GM19023 (cell line): ENCODE data around the gene TENT5C.

Experiments used
- ATAC-seq: cut with Tn5 transposase; IDR thresholded peaks from one replicate; pipeline ENCODE4 v1.9.1; 2021; ENCODE audit warnings: mild to moderate bottlenecking, moderate library complexity; ENCODE audit not compliant: unreplicated experiment

TENT5C gene

DNA sequence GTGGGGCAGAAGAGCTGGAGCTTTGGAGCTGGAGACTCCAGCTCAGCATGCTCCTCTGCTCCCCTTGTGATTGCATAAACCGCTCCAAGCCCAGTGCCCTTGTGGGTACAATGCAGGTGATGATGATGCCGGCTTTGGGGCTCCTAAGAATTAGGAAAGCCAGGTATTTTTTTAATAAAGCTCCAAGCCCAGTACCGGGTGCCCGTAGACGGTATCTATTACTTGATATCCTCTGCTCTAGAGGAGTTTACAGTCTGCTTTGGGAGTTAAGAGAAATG is 27.2 kb downstream of the TENT5C start:
- no peak for ATAC-seq

DNA sequence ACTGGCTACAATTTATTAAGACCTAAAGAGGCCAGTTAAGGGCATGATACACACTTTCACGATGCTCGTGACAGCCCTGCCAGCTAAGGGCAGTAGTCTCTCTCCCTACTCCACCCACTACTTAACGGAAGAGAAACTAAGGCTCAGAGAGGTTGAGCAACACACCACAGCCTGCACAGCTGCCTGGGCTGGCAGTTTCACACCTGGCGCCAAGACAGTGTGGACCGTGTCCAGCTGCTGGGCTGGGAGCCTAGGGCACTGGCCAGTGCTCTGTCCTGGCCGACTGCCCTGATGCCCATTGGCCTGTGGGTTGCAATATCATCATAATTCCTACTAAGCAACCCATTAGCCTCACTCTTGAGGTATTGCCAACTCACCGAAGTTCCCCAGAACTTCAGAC is 27.6 kb downstream of the TENT5C start:
- no peak for ATAC-seq

DNA sequence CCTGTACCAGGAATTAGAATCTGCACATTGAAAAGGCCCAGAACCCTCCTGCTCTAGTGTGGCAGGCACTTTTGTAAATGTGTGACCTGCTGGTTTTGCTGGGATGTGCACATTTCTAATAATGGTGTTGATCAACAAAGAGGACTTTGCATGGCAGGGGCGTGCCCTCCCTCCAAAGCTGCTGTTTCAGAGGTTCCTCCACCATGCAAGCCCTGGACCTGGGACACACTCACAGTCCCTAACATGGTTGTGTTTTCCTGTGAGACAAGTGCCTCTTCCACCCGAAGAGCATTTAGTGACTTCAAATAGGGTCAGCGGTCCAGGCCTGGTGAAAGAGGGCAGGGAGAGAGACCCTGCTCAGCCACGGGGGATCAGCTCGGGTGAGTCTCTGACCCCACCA is 28.1 kb downstream of the TENT5C start:
- ATAC-seq: no peak

DNA sequence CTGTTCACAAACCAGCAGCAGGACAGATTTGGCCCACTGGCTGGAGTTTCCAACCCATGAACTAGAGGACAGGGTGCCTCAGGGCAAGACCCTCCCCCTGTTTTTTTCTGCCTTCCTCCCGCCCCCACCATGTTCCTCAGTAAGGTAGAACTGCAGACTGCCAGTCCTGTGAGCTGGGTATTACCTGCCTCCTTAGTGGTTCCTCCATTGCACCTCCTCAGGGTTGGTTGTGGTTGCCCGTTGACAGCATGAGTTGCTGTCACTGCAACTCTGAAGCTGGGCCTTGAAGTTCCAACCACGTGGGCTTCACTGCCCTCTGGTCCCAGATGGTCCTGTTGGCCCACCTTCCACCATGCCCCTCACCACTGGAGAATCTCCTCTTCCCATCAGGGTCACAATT is 28.8 kb downstream of the TENT5C start:
- ATAC-seq: no peak

DNA sequence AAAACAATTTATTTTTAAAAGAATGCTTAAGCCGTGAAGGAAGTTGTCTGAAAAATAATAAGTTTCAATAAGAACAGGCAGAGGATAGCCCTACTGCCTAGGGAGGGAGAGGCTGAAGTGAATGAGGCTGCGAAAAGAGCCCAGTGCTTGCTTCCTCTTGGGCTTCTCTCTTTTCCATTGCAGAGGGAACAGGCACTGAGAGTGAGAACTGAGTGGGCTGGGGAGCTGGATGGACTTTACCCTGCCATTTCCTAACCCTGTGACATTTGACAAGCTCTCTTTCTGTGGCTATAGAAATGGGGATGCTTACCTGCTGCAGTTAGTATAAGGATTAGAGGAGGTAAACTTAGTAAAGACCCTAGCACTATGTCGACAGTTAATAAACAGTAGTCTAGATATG is 30.0 kb downstream of the TENT5C start:
- ATAC-seq: no peak

DNA sequence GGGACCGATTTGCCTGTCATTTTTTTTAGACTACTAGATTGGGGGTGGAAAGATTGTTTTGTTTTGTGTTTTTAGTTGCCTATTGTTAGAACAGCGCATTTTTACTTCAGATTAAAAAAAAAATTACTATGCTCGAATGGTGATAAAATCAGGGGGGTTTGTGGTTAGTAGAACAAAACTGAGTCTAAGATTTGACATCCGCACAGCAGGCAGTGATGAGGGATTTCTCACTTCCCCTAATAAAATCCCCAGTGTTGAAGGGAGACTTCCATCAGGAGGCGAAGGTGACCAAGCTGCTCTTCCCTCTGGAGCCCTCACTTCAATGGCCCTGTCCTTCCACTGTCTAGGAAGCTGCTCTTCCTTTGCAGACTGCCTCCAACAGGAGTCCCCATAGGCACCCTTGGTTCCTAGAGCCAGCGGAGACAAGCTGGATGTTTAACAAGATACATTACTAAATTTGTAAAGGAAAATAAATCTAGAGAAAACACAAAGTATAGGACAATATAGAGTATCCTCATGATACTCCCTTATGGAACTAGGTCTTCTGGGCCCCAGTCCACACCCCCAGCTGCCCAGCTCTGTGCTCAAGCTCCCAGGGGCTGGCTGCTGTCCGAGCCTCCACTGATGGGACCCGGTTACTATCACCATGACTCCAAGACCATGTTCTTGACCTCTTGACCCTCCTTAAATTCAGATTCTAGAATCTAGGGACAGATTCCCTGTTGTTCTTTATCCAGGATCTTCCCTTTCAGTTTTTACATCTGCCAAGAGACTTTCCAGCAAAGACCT is 31.0 kb downstream of the TENT5C start:
- ATAC-seq: no peak

DNA sequence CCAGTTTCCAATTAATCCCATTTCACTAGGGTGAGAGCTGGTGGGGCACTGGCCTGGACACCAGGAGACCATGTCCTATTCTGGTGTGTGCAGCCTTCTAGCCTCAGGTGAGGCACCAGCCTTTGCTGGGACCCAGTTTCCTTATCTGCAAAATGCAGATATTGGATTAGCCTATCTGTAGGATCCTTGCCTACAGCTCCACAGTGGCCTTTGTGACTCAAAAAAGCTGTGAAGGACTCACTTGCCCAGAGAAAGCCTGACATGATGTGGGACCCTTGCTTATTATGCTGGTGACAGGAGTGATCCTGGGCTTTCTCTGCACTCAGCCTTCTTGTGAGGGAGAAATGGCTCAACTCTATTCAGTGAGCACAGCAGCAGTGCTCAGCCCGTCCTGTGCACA is 32.3 kb downstream of the TENT5C start:
- ATAC-seq: no peak

DNA sequence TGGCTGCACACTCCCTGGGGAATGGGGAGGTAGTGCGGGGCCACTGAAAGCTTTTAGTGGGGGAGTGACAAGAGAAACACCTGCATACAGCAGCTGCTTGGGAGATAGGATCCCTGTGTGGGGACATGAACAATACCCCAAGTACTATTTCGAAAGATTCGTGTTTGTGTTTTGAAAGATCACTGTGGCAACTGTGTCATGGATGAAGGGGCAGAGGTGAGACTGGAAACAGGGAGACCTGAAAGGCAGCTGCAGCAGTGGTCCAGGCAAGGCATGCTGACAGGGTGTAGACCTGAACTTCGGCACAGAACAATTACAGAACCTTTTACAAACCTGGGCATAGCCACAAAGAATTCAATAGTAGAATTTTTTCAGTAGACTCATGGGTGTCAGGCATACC is 32.9 kb downstream of the TENT5C start:
- ATAC-seq: no peak

DNA sequence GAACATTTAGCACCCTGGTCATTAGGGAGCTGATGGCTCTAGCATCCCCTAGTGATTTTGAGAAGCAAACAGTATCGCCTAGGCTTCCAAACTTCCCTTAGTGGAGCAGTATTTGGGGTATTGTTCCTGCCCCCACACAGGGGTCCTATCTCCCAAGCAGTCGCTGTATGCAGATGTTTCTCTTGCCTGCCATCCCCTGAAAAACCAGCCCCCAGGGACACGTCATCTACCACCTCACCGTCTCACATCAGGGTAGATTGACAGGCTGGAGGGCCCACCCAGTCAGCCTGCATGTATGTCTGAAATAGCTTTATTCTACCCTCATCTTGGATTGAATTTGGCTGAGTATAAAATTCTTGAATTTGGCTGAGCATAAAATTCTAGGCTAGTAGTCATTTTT is 33.9 kb downstream of the TENT5C start:
- ATAC-seq: no peak

DNA sequence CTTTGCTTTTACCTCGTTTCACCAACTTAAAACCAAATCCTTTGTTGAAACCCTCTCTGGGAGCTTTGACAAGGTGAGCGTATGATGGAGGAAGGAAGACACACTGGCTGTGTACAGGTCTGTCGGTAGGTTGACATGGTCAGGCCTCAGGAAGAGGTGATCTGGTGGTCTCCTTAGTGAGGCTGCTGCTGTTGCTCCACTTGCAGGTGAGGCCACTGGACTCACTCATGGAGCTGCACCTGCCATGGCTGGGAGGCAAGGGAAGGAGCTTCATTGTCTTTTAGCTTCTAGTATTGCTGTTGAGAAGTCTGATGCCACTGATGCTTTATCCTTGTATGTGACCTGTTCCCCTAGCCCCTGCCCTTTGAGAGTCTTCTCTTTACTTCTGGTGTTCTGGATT is 35.7 kb downstream of the TENT5C start:
- ATAC-seq: no peak

DNA sequence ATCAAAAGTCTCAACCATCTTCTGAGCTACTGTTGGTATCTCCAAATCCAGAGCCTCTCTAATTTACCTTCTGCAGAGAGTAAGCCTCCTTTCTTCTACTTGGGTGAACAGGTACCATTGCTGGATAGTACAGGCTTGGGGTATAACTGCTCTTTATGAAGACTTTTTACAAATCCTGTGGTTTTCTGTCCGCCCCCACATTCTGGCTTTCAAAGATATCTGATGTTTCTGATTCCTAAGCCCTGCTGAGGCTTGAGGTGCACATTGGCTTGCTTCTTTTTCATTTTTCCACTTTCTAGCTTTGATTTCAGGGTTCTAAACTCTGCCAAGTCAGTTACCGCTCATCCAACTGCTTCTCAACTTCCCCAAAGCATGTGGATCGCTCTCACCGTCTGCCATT is 37.1 kb downstream of the TENT5C start:
- ATAC-seq: peak; percentile 59

DNA sequence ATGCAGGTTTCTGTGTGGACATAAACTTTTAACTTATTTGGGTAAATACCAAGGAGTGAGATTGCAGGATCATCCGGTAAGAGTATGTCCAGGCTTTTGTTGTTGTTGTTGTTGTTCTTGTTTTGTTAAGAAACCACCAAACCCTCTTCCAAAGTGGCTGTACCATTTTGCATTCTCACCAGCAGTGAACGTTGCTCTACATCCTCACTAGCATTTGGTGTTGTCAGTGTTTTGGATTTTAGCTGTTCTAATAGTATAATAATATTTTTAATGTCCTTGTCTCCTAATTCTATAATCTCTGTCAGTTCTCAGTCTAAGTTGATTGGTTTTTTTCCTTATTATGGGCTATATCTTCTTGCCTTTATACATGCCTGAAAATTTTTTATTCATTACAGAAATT is 37.8 kb downstream of the TENT5C start:
- ATAC-seq: no peak

DNA sequence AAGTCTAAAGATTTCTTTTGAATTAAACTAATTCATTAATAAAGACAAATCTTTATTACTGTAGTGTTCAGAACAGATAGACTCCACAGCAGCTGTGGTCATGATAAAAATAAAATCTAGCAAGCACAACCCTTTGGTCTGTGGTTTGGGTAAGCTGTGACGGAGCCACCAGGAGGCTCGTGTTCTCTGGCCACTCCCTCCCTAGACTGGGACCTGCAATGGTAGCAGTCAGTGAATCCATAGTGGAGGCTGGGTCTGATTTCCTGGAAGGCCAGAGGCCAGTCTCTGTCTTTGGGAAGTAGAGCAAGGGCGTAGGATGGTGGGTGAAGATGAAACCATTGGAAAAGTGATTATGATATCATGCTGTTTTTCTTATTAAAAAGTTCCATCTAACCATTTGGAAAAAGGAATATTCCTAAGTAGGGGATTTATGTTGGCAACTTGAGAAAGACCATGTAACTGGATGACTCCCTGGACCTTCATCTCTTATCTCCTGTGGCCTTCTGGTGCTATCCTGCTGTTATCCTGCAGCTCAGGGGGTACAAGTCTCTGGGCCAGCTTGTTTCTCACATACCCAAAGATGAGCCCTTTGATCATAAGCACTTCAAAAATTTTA is 39.0 kb downstream of the TENT5C start:
- peak; percentile 63 for ATAC-seq

DNA sequence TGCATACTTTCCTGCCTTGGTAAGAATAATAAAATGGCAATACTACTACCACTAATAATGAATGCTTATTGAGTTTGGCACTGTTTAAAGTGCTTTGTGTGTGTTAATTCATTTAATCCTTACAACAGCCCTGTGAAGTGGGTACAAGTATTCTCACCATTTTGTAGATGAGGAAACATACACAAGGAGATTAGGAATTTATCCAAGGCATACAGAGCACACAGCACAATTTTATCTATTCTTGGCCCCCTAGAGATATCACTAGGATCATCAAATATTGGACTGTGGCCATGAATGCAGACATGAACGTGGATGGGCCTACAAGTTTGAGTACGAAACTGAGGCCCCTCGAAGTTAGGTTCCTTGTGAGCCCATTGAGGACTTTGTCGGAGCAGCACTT is 39.5 kb downstream of the TENT5C start:
- ATAC-seq: no peak

DNA sequence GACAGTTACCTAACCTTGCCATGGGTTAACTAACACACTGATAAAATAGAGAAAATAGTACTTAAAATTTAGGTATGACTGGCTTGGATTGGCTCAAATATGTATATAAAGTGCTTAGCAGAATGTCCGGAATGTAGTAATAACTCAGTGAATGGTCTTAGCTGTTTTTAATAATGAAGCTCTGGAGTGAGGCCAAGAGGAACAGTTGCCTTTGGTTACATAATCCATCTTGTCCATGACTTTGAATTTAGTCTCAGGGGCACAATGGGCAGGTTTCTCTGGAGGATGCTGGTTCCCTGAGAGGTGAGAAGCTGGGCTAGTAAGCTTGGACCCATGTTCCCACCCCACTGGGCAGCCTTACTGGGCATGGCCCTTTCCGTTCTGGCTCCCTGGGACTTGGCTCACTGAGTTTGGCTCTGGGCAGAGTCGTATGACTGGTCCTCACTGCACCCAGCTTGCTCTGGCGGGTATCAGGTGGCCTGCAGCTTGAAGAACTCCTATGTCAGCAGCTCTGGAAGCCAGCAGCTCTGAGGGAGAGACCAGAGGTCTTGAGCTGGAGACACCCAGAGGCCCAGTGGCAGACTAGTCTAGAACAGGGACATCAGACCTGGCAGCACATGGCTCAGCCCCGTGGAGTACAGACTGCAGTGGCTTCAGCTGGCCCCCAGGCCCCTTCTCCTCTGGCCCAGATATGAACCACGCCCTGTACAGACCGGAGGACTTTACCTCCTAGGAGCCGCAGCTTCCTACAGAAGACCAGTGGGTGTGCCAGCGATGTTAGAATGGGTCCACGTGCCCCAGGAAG is 40.4 kb downstream of the TENT5C start:
- no peak for ATAC-seq

DNA sequence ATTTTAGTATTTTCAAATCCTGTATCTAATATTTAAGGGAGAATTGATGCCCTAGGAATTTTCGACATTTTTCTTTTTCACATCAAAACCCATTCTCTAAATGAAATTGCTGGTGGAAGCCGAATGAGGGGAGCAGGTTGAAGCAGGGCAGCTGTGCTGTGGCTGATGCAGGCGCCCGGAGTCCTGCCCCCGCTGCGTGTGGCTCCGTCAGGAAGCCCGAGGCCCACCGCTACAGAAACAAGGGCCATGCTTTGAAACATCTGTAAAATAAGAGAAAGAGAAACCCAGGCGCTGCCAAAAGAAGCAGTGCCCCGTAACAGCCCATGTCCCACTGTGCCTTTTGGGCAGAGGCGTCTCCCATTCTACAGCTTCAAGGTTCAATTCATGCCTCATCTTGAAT is 41.1 kb downstream of the TENT5C start:
- no peak for ATAC-seq

DNA sequence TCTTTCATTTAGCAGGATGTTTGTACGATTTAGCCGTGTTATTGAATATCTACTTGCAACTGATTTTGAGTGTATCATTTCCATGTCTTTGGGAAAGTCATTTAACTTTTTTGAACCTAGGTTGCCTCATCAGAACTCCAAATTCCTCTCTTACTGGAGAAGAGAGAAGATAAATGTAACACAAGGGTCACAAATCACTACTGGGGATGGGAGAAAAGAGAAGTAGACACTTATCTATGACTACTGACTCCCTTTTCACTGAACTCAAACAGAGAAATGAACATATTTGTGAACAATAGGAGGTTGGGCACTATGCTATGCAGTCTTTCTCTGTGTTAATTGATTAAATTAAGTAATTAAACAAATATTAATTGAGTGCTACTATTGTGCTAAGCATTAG is 42.2 kb downstream of the TENT5C start:
- ATAC-seq: no peak

DNA sequence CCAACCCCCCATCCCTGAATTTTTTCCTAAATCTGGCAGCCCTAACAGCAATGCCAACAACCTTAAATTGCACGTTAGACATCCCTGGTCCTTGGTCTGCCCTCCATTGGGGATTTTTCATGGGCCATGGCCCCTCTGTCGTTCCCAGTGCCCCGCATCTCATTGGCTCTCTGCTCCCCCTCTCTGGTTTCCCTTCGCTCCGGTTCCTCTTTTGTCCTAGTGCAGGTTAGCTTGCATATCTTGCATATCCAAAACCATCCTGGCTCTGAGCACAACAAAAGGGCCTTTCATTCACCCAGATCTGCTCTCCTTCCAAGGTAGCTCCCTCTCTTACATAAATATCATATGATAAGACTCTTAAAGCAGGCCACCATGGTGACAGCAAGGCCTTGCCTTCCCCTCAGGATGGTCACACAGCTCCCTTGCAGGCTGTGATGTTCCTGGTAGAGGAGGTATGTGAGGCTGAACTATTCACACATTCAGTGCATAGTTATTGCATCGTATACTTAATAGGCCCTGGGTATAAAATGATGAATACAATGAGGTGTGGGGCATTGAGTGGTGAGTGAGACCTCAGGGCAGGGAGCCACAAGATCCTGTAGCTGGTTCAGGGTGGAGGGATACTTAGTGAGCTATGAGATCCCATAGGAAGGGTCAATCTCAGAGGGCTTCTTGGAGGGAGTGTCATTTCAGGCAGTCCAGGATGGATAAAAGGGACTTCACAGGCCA is 45.2 kb downstream of the TENT5C start:
- no peak for ATAC-seq

DNA sequence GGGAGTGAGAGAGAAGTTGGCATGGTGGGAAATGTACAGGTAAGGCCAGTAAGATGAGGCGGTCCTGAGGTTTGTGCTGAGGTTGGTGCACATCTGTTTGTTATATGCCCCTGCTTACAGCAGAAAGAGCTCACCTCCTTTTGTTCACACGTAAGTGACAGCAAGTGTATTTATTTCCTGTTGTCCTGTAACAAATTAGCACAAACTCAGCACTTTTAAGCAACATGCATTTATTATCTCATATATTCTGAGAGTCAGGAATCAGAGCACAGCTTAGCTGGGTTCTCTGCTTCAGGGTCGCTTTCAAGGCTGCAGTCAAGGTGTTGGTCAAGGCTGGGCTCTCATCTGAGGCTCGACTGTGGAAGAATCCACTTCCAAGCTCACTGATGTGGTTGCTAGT is 45.8 kb downstream of the TENT5C start:
- no peak for ATAC-seq

DNA sequence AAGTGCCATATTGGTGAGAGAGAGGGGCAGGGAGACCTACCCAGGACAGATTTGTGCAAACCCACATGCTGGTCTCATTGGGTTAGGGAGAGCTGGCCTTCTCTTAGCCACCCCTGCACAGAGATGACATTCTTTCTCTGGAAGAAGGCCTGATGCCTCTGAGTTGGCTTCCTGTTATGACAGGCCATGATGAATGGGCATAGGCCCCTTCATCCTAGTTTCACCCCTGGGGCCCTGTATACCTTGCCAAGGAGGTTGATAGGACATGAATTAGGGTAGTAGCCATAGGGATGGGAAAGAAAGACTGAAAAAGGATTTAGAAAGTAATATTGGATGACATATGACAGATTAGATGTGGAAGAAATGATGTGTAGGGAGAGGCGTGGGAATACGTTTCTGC is 46.6 kb downstream of the TENT5C start:
- no peak for ATAC-seq

DNA sequence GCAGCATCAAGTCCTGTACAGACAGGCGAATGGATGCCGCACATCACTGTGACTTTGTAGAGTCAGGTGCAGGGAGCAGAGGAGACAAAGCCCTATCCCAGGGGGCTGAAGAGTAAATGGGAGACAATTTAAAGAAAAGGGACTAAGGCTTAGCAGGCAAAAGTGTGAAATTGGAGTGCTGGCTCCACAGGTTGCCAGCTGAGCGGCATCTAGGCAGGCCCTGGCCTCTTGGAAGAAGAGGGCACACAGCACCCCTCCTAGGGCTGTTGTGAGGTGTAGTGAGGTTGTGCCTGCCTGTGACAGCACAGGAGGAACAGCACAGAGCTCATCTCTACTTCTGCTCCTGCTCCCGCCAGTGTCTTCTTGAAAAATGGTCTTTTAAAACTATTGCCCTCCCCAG is 47.3 kb downstream of the TENT5C start:
- ATAC-seq: no peak
